GM12872 (cell line): ENCODE results near the gene TOM1L2.

ENCODE experiments used
- TF ChIP-seq, protein P1 (sequence below): IDR thresholded peaks from 3 replicates; pipeline ENCODE4 v1.5.1; 2011; ENCODE audit warnings: low read depth, mild to moderate bottlenecking, low read length, moderate library complexity; ENCODE audit not compliant: insufficient read depth

TOM1L2 gene

DNA sequence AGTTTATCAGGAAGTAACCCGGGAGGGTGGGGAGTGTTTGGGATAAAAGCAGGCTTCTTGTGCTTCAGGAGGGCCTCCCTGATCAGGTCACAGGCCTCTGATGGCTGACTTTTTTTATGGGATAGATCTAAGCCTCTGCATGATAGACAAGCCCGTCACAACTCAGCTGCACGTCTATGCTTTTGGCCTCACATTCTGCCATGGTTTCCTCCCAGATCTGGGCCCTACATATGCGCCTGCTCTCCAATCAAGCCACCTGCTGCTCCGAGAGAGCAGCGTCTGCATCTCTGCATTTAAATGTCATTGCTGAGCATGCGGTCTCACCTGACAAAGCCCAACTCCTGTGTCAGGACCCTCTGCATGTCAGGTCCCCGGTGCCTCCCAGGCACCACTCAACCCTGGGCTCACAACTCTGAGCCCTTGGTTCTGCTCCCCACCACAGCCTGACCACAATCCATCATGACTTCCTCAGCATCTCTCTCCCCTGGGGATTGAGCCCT is 90.1 kb downstream of the TOM1L2 start:
- TF ChIP-seq, protein P1, sequence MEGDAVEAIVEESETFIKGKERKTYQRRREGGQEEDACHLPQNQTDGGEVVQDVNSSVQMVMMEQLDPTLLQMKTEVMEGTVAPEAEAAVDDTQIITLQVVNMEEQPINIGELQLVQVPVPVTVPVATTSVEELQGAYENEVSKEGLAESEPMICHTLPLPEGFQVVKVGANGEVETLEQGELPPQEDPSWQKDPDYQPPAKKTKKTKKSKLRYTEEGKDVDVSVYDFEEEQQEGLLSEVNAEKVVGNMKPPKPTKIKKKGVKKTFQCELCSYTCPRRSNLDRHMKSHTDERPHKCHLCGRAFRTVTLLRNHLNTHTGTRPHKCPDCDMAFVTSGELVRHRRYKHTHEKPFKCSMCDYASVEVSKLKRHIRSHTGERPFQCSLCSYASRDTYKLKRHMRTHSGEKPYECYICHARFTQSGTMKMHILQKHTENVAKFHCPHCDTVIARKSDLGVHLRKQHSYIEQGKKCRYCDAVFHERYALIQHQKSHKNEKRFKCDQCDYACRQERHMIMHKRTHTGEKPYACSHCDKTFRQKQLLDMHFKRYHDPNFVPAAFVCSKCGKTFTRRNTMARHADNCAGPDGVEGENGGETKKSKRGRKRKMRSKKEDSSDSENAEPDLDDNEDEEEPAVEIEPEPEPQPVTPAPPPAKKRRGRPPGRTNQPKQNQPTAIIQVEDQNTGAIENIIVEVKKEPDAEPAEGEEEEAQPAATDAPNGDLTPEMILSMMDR, result no peak

DNA sequence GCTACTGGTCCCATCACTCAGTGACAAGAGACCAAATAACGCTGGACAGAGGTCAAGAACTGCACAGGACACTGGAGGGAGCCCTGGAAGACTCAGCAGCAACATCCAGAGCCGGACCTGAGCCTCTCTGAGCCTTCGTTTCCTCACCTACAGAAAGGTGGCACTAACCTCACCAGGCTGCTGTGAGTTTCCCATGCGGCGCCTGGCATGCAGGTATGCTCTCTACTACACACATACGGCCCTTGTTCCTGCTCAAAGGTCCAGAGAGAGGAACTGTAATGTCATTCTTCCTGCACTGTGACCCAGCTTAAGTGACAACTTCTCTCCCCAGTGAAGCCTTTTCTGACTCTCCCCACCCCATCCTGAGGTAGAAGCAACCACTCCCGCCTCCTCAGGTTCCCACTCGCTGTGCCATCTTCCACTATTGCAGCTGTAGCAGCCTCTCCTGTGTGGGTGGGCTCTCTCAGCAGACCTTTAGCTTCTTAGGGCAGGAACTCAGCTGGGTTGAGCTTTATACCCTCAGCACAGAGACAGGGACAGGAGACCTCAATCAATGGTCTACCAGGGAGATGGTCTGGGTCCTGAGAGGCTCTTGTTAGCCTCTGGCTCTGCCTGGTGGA is 91.5 kb downstream of the TOM1L2 start:
- TF ChIP-seq, protein P1, result no peak

DNA sequence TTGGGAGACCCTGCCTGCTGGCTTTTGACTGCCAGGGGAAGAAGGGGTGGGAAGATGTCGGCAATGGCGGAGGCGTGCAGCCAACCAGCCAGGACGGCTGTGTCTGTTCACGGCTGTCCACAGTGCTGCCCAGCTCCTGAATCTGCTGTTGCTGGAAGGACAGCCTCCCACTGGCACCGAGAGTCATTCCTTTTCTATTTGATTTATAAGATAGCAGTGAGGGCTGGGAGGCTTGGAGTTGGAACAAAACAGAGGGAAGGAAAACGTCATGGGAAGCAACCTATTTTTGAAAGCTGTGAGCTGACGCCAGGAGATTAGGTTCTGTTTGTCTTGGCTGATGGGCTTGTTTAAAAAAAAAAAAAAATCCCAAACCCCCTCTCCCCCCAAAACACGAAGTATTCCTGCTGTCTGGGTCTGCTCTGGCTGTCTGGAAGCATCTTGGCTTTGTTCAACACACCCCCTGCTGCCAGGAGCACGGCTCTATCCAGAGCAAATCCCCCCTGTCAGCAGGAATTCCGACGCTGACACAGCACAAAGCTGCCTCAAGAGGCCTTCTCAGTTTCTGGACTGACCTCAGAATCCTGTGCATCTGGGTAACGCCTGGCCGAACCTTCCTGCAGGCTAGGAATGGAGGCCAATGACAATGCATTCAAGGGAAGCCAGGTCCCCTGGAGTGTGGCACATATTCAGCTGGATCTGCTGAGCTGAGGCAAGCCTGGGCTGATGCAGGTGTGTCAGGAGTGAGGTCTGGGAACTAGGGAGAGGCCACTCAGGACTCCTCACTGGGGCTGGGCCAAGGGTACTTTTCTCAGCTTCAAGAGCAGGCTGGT is 94.5 kb downstream of the TOM1L2 start:
- TF ChIP-seq, protein P1, result no peak

DNA sequence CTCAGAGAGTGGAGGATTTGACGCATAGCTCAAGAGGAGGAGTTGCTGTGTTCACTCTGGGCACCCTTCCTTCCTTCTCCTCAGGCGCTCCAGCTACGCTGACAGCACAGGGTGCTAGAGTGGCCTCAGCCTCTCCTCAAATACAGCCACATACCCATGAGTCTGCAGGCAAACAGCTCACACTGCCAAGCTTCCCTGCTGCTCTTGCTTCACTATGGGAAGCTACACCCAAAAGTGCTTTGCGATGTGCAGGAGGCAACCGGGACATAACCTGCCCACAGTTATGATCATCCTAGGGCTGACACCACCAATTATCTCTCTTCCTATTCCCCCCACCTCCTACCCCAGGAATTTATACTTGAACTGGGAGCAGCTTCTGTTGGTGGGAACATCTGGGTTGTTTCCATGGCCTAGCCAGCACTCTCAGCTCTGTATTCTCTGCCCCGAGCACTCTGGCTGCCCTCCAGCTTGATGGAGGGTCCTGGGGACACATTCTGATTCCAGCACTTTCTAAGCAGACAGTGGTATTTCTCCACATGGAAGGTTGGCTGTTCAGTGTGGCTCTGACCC is 95.2 kb downstream of the TOM1L2 start:
- TF ChIP-seq, protein P1, result no peak

DNA sequence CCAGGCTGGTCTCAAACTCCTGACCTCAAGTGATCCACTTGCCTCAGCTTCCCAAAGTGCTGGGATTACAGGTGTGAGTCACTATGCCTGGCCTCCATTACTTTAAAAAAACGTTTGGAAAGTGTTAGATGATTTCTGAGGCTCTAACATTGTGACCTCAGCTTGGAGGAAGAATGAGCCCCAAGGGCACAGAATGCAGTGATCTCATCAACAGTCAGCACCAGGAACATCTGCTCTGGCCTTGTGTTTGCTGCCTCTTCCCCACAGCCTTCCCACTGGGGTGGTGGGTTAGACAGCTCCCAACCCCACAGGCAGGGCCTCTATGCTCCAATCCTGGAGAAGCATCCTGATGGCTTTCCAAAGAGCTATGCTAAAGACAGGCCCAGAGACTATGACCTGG is 97.7 kb downstream of the TOM1L2 start:
- TF ChIP-seq, protein P1, result no peak

DNA sequence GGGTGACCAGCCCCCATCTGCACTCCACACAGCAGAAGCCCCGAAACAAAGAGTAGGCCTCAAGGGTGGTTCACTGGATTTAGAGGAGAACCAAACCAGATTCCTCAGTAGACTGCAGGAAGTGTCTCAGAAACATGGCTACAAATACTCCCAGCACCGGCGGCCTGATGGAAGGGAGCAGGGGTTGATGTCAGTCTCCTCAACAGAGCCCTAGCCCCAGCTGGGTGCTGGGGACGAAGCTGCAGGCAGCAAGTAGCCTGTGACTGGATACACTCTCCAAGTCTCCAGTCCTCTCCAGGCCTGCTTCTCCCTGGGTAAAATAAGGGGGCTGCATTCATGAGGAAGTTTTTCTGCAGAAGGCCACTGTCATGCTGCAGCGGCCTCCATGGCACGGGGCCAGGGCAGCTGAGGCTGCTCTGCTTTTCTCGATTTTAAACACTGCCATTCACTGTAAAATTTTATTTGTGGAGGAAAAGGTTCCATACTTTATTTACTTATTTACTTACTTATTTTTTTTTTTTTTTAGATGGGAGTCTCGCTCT is 98.7 kb downstream of the TOM1L2 start:
- TF ChIP-seq, protein P1, result no peak
